ENCODE data around the gene KRT7. TPM values are rescaled to one million over a fixed set of nuclear protein-coding genes. Genes with fewer than 3 reads are reported as not detected.
A peak's percentile ranks its signal among the peaks of the same experiment; 100 is the strongest.

KRT7 gene
- total RNA-seq, 2 donors from 2014 or later: 24.1 to 105 TPM

DNA sequence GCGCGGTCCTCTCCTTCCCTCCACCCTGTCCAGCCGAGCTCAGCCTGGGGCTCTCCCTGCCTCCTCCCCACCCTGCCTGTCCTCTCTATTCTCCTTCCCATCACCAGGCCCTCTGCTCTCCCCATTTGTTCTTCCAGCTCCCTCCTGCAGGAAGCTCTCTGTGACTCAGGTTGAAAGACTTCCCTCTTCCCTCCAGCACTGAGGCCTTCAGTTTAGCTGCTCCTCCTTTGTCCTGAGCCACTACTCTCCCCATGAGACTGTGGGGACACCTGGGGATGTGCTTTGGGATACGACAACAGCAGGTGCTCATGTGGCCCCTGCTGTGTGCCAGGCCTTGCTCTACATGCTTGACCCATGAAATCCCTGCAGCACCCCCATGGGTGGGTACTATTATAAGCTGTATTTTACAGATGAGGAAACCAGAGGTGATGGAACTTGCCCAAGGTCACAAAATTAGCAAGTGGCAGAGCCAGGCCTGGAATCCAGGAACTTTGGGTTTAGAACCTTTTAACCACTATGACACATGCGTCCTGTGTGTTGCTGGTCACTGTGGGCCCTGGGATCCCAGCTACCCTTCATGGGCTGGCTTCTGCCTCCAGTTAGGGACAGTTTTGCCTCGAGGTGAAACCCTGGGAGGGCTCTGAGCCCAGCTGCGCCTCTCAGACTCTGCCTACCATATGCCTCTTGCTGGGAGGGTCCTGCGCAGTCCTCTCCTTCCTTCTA lies 46.8 kb upstream of the KRT7 start:
- no peak for DNase-seq (ENCODE audit: low spot score)
- Histone ChIP-seq H3K27ac (peak overlapping the region; percentile 77 to 84), H3K4me1 (ENCODE audit: control insufficient read depth in 1 of 2, low read depth in 2 of 2) (peaks cover 16 to 58% of the 10 kb centered on the region in 2 donors), H3K27me3 (replicated peaks; ENCODE audit: insufficient read depth) (no peaks in the 10 kb centered on the region), H3K4me3 (no peak overlapping the region), H3K36me3 (no peaks in the 10 kb centered on the region), H3K9me3 (no peaks in the 10 kb centered on the region)
- TF ChIP-seq CTCF (IDR thresholded peaks at IDR 0.05): no peak
- no peak for ATAC-seq (ENCODE audit: insufficient number of reproducible peaks, low FRiP score, low read depth)

- H3K4me1 ChIP-seq (ENCODE audit: control insufficient read depth in 1 of 2, low read depth in 2 of 2): peaks cover 23 to 66% of the 10 kb centered on the region in 2 donors
- no peaks in the 10 kb centered on the region for H3K36me3 ChIP-seq
- TF ChIP-seq CTCF (IDR thresholded peaks at IDR 0.05): no peak
- H3K27me3 ChIP-seq (replicated peaks; ENCODE audit: insufficient read depth): no peaks in the 10 kb centered on the region
- DNase-seq (ENCODE audit: low spot score) (no peak), ATAC-seq (ENCODE audit: insufficient number of reproducible peaks, low FRiP score, low read depth) (no peak)
- no peak overlapping the region for H3K4me3 ChIP-seq
- peak overlapping the region; percentile 77 to 84 for H3K27ac ChIP-seq
- H3K9me3 ChIP-seq: no peaks in the 10 kb centered on the region
These were observed 45.8 kb upstream of the KRT7 start for GRCh38 chr12:52187206-52187605.

- ATAC-seq (ENCODE audit: insufficient number of reproducible peaks, low FRiP score, low read depth): no peak
- TF ChIP-seq CTCF (IDR thresholded peaks at IDR 0.05): no peak
- DNase-seq (ENCODE audit: low spot score): no peak
- H3K36me3 ChIP-seq: no peaks in the 10 kb centered on the region
- H3K9me3 ChIP-seq: no peaks in the 10 kb centered on the region
- H3K4me3 ChIP-seq: no peak overlapping the region
- peak overlapping the region; percentile 77 to 84 for H3K27ac ChIP-seq
- no peaks in the 10 kb centered on the region for H3K27me3 ChIP-seq (replicated peaks; ENCODE audit: insufficient read depth)
- peaks cover 26 to 70% of the 10 kb centered on the region in 2 donors for H3K4me1 ChIP-seq (ENCODE audit: control insufficient read depth in 1 of 2, low read depth in 2 of 2)
These were observed 45.4 kb upstream of the KRT7 start for GRCh38 chr12:52187640-52188039.

- peaks cover 36 to 73% of the 10 kb centered on the region in 2 donors for H3K4me1 ChIP-seq (ENCODE audit: control insufficient read depth in 1 of 2, low read depth in 2 of 2)
- H3K27ac ChIP-seq: peak overlapping the region; percentile 66 to 77
- no peak for ATAC-seq (ENCODE audit: insufficient number of reproducible peaks, low FRiP score, low read depth)
- H3K4me3 ChIP-seq: no peak overlapping the region
- no peaks in the 10 kb centered on the region for H3K36me3 ChIP-seq
- H3K27me3 ChIP-seq (replicated peaks; ENCODE audit: insufficient read depth): no peaks in the 10 kb centered on the region
- TF ChIP-seq CTCF (IDR thresholded peaks at IDR 0.05): no peak
- no peaks in the 10 kb centered on the region for H3K9me3 ChIP-seq
- no peak for DNase-seq (ENCODE audit: low spot score)
These were observed 44.4 kb upstream of the KRT7 start for GRCh38 chr12:52188658-52189057.

DNA sequence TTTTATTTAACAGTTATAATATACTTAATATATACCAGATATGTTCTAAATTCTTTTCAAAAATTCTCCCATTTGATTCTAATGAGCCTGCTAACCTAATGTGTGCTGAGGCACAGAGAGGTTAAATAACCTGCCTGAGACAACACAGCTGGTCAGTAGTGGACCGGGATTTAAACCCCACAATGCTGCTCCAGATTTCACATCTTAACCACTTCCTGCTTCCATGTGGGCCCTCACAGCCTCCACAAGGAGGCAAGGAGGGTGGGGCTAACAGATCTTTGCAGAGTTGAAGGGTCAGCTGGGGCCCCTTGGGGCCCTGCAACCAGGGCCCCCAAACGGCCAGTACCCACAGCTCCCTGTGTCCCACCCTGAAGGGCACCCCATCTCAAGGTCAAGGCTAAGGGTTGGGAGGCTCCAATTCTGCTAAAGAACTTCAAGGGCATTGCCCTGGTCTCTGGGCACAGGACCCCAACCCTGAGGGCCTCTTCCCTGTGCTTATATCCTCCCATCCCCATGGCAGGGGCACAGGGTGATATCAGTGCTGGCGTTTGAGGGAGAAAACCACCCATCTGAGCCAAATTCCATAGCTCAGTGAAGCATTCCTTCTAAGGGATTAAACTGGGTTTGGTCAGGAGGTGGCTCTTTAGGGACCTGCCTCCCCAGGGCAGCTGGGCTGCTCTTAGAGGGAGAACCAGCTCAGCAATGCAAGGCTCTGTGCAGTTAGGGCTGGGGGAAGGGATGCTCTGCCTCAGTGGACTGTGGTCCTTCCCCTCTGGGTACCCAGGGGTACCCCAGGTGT lies 43.5 kb upstream of the KRT7 start:
- peak overlapping the region; percentile 66 to 77 for H3K27ac ChIP-seq
- no peaks in the 10 kb centered on the region for H3K27me3 ChIP-seq (replicated peaks; ENCODE audit: insufficient read depth)
- no peaks in the 10 kb centered on the region for H3K36me3 ChIP-seq
- DNase-seq (ENCODE audit: low spot score): no peak
- no peak for ATAC-seq (ENCODE audit: insufficient number of reproducible peaks, low FRiP score, low read depth)
- H3K4me3 ChIP-seq: no peak overlapping the region
- TF ChIP-seq CTCF (IDR thresholded peaks at IDR 0.05): no peak
- H3K4me1 ChIP-seq (ENCODE audit: control insufficient read depth in 1 of 2, low read depth in 2 of 2): peaks cover 45 to 82% of the 10 kb centered on the region in 2 donors
- H3K9me3 ChIP-seq: no peaks in the 10 kb centered on the region

Measured in thoracic aorta (tissue), 2 donors.